Mesodermal cell (in vitro differentiated cells): ENCODE results near the gene ZNF536.

Experiments
- H3K27ac ChIP-seq: 2 replicates; pipeline ENCODE4 v1.7.0; 2013; ENCODE audit warnings: mild to moderate bottlenecking, low read depth, low read length, moderate library complexity; ENCODE audit not compliant: severe bottlenecking
- H3K36me3 ChIP-seq: 2 replicates; pipeline ENCODE4 v1.7.1; 2013; ENCODE audit warnings: mild to moderate bottlenecking, low read length, moderate library complexity; ENCODE audit not compliant: control insufficient read depth, insufficient read depth
- H3K4me1 ChIP-seq: one replicate; pipeline ENCODE4 v1.7.1; 2013; ENCODE audit warnings: mild to moderate bottlenecking, low read length; ENCODE audit not compliant: insufficient read depth, control insufficient read depth, poor library complexity, severe bottlenecking
- H3K4me3 ChIP-seq: 2 replicates; pipeline ENCODE4 v1.7.0; 2013; ENCODE audit warnings: low read length, control low read depth, mild to moderate bottlenecking; ENCODE audit not compliant: insufficient read depth, poor library complexity, severe bottlenecking; ENCODE audit errors: extremely low read depth
- H3K9me3 ChIP-seq: 2 replicates; pipeline ENCODE4 v1.7.1; 2013; ENCODE audit warnings: mild to moderate bottlenecking, low read length, moderate library complexity; ENCODE audit not compliant: control insufficient read depth
- WGBS, 2 experiments: methylation state at CpG; one replicate each; pipeline ENCODE4 v1.1.5; 2013; ENCODE audit warnings: missing lambda C conversion rate in 2 of 2; ENCODE audit not compliant: insufficient coverage in 2 of 2; 5-methylcytosine and 5-hydroxymethylcytosine counted together

ZNF536 gene

GRCh38 chr19:30549151-30549550 is 177.0 kb downstream of the ZNF536 start:
- 90 to 94% methylated on average over 12 to 13 of the region's 13 CpGs for WGBS, 2 experiments
- Histone ChIP-seq H3K4me1 (peaks cover 5% of the 10 kb centered on the region), H3K36me3 (no peaks in the 10 kb centered on the region), H3K4me3 (no peak overlapping the region), H3K27ac (no peak overlapping the region), H3K9me3 (no peaks in the 10 kb centered on the region)

GRCh38 chr19:30551271-30551670 is 179.1 kb downstream of the ZNF536 start:
- Histone ChIP-seq H3K4me1 (peaks cover 5% of the 10 kb centered on the region), H3K36me3 (no peaks in the 10 kb centered on the region), H3K9me3 (no peaks in the 10 kb centered on the region), H3K27ac (no peak overlapping the region), H3K4me3 (no peak overlapping the region)
- 45 to 53% methylated on average over 8 to 11 of the region's 11 CpGs for WGBS, 2 experiments

- peaks cover 11% of the 10 kb centered on the region for H3K4me1 ChIP-seq
- WGBS, 2 experiments, result 87 to 100% methylated on average over 2 to 3 of the region's 5 CpGs
- H3K36me3 ChIP-seq, result no peaks in the 10 kb centered on the region
- no peak overlapping the region for H3K27ac ChIP-seq
- no peaks in the 10 kb centered on the region for H3K9me3 ChIP-seq
- no peak overlapping the region for H3K4me3 ChIP-seq
Observed at GRCh38 chr19:30552593-30552992, 180.4 kb downstream of the ZNF536 start.

GRCh38 chr19:30555075-30555790 is 183.0 kb downstream of the ZNF536 start:
- peaks cover 16% of the 10 kb centered on the region for H3K4me1 ChIP-seq
- H3K27ac ChIP-seq, result no peak overlapping the region
- H3K36me3 ChIP-seq, result no peaks in the 10 kb centered on the region
- H3K9me3 ChIP-seq, result no peaks in the 10 kb centered on the region
- H3K4me3 ChIP-seq, result no peak overlapping the region
- WGBS, 2 experiments, result 75 to 89% methylated on average over 5 to 10 of the region's 12 CpGs

GRCh38 chr19:30555791-30556110 is 183.6 kb downstream of the ZNF536 start:
- Histone ChIP-seq H3K4me1 (peaks cover 16% of the 10 kb centered on the region), H3K4me3 (no peak overlapping the region), H3K27ac (no peak overlapping the region), H3K36me3 (no peaks in the 10 kb centered on the region), H3K9me3 (no peaks in the 10 kb centered on the region)
- 60 to 71% methylated on average over 1 of the region's 1 CpG for WGBS, 2 experiments

- Histone ChIP-seq H3K4me3 (no peak overlapping the region), H3K4me1 (peaks cover 15% of the 10 kb centered on the region), H3K36me3 (no peaks in the 10 kb centered on the region), H3K9me3 (no peaks in the 10 kb centered on the region), H3K27ac (no peak overlapping the region)
- 63 to 75% methylated on average over 4 to 6 of the region's 6 CpGs for WGBS, 2 experiments
Observed at GRCh38 chr19:30556230-30556711, 184.1 kb downstream of the ZNF536 start.

- Histone ChIP-seq H3K9me3 (no peaks in the 10 kb centered on the region), H3K4me3 (no peak overlapping the region), H3K27ac (no peak overlapping the region), H3K4me1 (peaks cover 10% of the 10 kb centered on the region), H3K36me3 (no peaks in the 10 kb centered on the region)
- WGBS, 2 experiments, result 100% methylated on average over 1 to 2 of the region's 4 CpGs
Observed at GRCh38 chr19:30557212-30557611, 185.0 kb downstream of the ZNF536 start.

- 61 to 70% methylated on average over 5 to 7 of the region's 13 CpGs for WGBS, 2 experiments
- no peaks in the 10 kb centered on the region for H3K9me3 ChIP-seq
- no peaks in the 10 kb centered on the region for H3K36me3 ChIP-seq
- H3K4me1 ChIP-seq, result peaks cover 10% of the 10 kb centered on the region
- H3K4me3 ChIP-seq, result no peak overlapping the region
- H3K27ac ChIP-seq, result no peak overlapping the region
Observed at GRCh38 chr19:30557927-30558557, 185.9 kb downstream of the ZNF536 start.

- no peaks in the 10 kb centered on the region for H3K36me3 ChIP-seq
- no peak overlapping the region for H3K27ac ChIP-seq
- 92 to 96% methylated on average over 4 to 6 of the region's 6 CpGs for WGBS, 2 experiments
- peaks cover 10% of the 10 kb centered on the region for H3K4me1 ChIP-seq
- no peak overlapping the region for H3K4me3 ChIP-seq
- H3K9me3 ChIP-seq, result no peaks in the 10 kb centered on the region
Observed at GRCh38 chr19:30558793-30559192, 186.6 kb downstream of the ZNF536 start.

- no peaks in the 10 kb centered on the region for H3K36me3 ChIP-seq
- 71 to 74% methylated on average over 8 to 9 of the region's 9 CpGs for WGBS, 2 experiments
- H3K27ac ChIP-seq, result no peak overlapping the region
- H3K4me3 ChIP-seq, result no peak overlapping the region
- H3K4me1 ChIP-seq, result peaks cover 10% of the 10 kb centered on the region
- H3K9me3 ChIP-seq, result no peaks in the 10 kb centered on the region
Observed at GRCh38 chr19:30559446-30559845, 187.3 kb downstream of the ZNF536 start.

- Histone ChIP-seq H3K9me3 (no peaks in the 10 kb centered on the region), H3K4me3 (no peak overlapping the region), H3K36me3 (no peaks in the 10 kb centered on the region), H3K27ac (no peak overlapping the region), H3K4me1 (peaks cover 5% of the 10 kb centered on the region)
- 80 to 93% methylated on average over 1 to 5 of the region's 8 CpGs for WGBS, 2 experiments
Observed at GRCh38 chr19:30562981-30563380, 190.8 kb downstream of the ZNF536 start.
